Measurements from ENCODE around the gene TYRO3.
A peak's percentile ranks its signal among the peaks of the same experiment; 100 is the strongest.

Gene TYRO3

GRCh38 chr15:41558400-41559238 lies at the start of gene TYRO3:
TYRO3 (plus strand) TSS chr15:41559212; CDS start chr15:41559258, 46 bp downstream.
- peak in 50 of 56 donors; percentile 17 to 91 (median 71) for DNase-seq

GRCh38 chr15:41510728-41511127 lies 48.3 kb upstream of the TYRO3 start:
- no peak for DNase-seq

GRCh38 chr15:41511331-41511898 lies 47.6 kb upstream of the TYRO3 start:
- DNase-seq: no peak

GRCh38 chr15:41511899-41512369 lies 47.1 kb upstream of the TYRO3 start:
- DNase-seq: no peak

GRCh38 chr15:41512512-41512939 lies 46.5 kb upstream of the TYRO3 start:
- DNase-seq: no peak

- DNase-seq: no peak
These were observed 46.0 kb upstream of the TYRO3 start for GRCh38 chr15:41512940-41513505.

- no peak for DNase-seq
These were observed 45.3 kb upstream of the TYRO3 start, which contains the start of gene LTK for GRCh38 chr15:41513506-41514227. LTK (minus strand) TSS chr15:41513827; CDS start chr15:41513709, 118 bp downstream.

GRCh38 chr15:41517895-41518449 lies 41.0 kb upstream of the TYRO3 start:
- DNase-seq: no peak

- DNase-seq: no peak
These were observed 38.4 kb upstream of the TYRO3 start for GRCh38 chr15:41520636-41521035.

GRCh38 chr15:41521614-41522013 lies 37.4 kb upstream of the TYRO3 start:
- DNase-seq: no peak

- no peak for DNase-seq
These were observed 35.9 kb upstream of the TYRO3 start for GRCh38 chr15:41523097-41523496.

- no peak for DNase-seq
These were observed 28.6 kb upstream of the TYRO3 start for GRCh38 chr15:41530363-41530956.

GRCh38 chr15:41535544-41535943 lies 23.5 kb upstream of the TYRO3 start:
- DNase-seq: no peak

GRCh38 chr15:41536866-41537265 lies 22.1 kb upstream of the TYRO3 start:
- DNase-seq: no peak

- DNase-seq: no peak
These were observed 15.5 kb upstream of the TYRO3 start for GRCh38 chr15:41543521-41543870.

- DNase-seq: peak in 8 of 56 donors; percentile 4 to 34 (median 16)
These were observed 14.4 kb upstream of the TYRO3 start for GRCh38 chr15:41544650-41545015.

GRCh38 chr15:41545218-41545617 lies 13.8 kb upstream of the TYRO3 start:
- DNase-seq: no peak

GRCh38 chr15:41546851-41547786 lies 11.9 kb upstream of the TYRO3 start:
- no peak for DNase-seq

- DNase-seq: no peak
These were observed 8.8 kb upstream of the TYRO3 start for GRCh38 chr15:41550066-41550775.
